HG02798 (cell line): ENCODE results near the gene ITPR3.

ENCODE experiments used
- ATAC-seq: cut with Tn5 transposase; IDR thresholded peaks from one replicate; pipeline ENCODE4 v1.9.1; 2021; ENCODE audit warnings: mild to moderate bottlenecking; ENCODE audit not compliant: unreplicated experiment, poor library complexity

ITPR3 gene

GRCh38 chr6:33727126-33727525 is 106.0 kb downstream of the ITPR3 start:
- no peak for ATAC-seq

- ATAC-seq, result no peak
Observed at GRCh38 chr6:33727932-33728331, 106.8 kb downstream of the ITPR3 start.

DNA sequence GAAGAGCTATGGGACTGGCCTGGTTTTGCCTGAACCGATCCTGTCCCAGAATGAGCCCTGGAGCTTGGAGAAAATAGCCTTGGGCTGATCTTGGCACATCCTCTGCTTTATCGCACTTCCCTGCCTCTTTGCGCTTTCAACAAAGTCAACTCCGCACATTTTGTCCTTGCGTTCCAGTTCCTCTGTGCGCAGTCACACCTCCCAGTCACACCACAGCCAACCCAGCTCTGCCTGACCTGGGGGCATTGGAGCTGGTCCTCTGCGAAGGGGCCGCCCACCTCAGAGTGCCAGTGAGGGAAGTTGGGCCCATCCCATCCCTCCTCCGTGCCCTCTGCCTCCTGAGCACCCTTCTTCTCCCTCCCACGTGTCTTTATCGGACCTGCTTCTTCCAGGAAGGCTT is 107.3 kb downstream of the ITPR3 start:
- ATAC-seq, result no peak

- ATAC-seq, result no peak
Observed at GRCh38 chr6:33729059-33729458, 107.9 kb downstream of the ITPR3 start.

- ATAC-seq, result no peak
Observed at GRCh38 chr6:33730611-33731010, 109.5 kb downstream of the ITPR3 start.

DNA sequence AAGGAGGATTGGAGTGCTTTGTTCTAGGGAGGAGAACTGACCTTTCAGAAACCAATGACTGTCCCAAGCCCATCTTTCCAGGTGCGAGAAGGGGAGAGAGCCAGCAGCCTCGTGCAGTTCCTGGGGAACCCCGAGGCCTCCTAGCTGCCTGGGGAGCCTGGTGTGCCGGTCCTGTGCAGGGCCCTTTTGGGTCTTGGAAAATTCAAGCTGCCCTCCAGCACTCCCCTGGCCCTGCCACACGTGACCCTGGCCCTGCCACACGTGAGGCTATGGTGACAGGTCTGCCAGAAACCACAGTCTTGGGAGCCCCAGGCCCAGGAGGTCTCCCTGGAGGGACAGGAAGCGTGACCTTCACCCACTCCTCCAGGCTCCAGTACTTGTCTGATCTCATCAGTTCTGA is 109.9 kb downstream of the ITPR3 start:
- no peak for ATAC-seq

- ATAC-seq, result no peak
Observed at GRCh38 chr6:33731751-33732282, 110.7 kb downstream of the ITPR3 start.

DNA sequence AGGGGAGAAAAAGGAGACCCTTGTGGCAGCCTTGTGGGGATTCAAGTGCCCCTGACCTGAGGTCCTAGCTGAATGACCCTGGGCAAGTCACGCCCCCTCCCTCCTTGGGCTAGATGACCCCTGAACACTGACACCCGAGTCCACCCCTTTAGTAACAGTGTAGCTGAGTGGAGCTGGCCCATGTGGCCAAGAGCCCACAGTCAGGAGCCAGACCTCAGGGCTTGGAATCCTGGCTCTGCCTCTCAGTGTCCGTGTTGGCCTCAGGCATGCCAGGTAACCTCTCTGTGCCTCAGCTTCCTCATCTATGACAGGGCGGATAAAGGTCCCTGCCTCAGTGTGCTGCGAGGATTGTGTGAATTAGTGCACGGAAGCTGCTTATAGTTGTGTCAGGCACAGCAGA is 111.3 kb downstream of the ITPR3 start:
- no peak for ATAC-seq

DNA sequence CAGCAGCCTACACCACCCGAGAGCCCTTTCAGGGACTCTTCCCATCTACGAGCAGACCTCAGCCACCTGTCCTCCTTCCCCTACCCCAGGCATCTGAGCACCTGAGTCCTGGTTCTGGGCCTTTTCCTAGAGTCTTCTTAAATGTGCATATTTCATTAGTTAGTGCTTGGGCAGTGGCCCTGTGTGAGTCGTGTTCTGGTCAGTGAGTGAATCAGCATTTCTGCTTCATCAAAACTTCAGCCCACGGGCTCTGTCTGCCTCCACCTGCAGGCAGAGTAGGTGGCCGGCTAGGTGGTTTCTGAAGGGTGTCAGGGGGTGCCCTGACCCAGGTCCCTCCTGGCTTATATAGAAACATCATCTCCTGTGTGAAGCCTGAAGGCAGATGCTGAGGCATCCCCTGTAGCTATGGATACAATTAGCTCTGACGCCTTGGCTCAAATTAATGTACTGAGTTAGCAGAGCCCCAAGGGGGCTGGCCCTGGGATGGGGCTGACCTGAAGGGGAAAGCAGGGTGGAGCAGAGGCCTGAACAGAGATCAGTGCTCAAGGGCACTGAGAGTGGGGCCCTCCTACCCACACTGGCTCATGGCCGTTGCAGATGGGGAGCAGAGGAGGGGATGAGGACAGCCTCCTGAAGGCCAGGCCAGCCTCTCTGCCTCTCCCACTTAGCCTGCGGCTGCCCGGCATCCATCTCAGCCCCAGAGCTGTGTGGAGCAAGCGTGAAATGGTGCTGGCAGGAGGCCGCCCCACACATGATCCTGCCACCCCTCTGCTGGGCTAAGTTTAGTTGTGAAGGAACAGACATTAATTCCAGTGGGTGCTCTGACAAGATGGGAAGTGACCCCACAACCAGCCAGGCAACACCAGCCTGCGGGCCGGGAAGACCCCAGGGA is 111.9 kb downstream of the ITPR3 start:
- no peak for ATAC-seq

- ATAC-seq, result no peak
Observed at GRCh38 chr6:33733709-33734007, 112.5 kb downstream of the ITPR3 start.

- no peak for ATAC-seq
Observed at GRCh38 chr6:33735216-33735615, 114.1 kb downstream of the ITPR3 start.

DNA sequence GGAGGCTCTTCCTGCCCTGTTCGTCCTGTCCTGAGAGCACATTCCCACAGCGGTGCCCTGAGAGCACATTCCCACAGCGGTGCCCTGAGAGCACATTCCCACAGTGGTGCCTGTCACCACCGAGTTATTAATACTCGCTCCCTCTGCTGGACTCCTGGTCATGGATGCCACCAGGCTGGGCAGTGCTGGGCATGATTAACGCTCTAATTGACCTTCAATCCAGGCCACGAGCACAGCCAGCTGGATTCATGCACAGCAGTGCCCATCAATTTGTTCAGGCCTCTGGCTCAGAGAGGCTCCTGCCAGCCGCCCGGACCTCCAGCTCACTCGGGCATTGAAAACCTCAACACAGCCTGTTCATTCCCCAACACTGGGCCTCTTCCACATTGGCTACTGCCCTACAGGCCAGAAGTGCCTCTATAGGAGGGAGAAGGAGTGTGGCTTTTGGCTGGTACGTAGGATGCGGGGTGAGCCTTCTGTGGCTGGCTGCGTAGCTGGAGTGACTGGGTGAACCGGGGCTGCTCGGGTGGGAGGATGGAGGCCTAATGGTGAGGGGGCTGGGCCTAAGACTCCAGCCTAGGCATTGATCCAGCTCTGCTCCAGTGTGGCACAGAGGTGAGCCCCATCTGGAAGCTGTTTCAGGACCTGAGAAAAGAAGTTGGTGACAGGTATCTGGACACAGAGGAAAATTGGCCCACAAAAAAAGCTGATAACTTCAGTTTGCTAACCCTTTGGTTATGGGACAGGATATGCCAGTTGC is 116.3 kb downstream of the ITPR3 start:
- ATAC-seq, result no peak

- ATAC-seq, result no peak
Observed at GRCh38 chr6:33738153-33738552, 117.0 kb downstream of the ITPR3 start.

GRCh38 chr6:33738879-33739278 is 117.8 kb downstream of the ITPR3 start:
- no peak for ATAC-seq

GRCh38 chr6:33739571-33739970 is 118.4 kb downstream of the ITPR3 start:
- no peak for ATAC-seq

DNA sequence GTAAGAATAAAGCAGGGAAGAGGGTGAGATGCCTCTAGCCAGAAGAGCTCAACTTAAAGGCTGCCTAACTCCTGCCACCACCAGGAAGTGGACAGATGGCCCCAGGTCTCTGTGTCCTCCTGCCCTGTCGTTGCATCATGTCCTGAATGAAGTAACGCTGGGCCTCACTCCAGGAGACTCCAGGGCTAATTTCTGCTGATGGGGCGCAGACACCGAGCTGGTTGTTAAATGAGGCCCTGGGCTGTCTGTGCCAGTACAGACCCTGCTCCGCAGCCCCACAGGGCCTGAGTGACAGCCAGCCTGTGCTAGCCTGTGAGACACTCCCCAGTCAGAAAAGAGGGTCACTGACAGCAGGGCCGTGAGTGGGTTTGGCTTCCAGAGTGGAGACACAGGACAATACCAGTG is 119.1 kb downstream of the ITPR3 start:
- no peak for ATAC-seq

DNA sequence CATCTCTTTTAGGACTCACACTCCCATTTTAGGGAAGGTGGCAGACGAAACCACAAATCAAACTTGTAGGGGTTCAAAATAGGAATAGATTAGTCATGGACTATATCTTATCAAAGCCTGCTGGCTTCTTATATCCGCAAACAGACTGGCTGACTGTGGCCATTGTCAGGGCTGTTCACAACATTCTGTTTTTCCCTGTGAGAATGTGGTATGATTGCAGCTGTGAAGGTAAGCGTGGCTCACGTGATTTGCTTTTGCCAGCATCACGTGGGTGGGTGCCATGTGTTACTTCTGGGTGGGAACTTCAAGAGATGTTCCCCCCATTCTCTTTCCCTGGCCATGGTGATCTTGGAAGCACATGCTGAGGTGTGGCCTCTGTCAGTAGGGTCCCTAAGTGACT is 119.7 kb downstream of the ITPR3 start:
- ATAC-seq, result no peak

GRCh38 chr6:33742092-33742491 is 121.0 kb downstream of the ITPR3 start:
- ATAC-seq, result no peak

- no peak for ATAC-seq
Observed at GRCh38 chr6:33742837-33743236, 121.7 kb downstream of the ITPR3 start.

DNA sequence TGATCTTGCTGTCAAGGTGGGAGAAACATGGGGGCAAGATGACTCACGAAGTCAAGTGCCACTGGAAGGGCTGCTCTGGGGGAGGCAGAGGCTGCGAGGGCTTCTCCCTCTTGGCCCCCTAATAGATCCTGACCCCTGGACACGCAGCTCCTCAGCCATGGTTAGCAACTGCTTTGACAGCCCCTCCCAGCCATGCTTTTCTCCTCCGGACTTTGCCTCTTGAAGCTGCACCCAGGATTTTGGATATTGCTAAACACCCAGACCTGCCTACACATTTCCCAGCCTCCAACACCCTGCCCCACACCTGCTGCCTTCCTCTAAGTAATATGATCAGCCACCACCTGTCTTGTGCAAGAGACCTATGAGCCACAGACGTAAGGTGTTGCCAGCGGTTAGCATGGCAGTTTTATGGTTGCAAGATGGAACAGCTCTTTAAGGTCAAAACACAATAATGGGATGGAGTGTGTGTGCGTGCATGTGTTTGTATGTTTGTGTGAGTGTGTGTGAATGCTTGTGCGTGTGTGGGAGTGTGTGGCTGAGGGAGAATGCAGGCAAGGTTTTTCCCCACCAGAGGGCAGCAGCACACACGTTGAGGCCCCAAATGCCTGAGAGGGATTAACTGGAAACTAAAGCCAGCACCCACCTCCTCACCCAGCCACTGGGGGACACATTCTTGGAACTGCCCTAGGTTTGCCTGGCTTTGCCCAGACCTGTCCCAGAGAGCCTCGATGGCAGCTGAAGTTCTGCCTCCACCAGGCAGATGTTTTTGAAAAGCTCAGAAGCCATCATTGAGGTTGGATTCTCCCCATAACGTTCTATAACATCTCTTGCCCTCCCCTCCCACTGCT is 123.1 kb downstream of the ITPR3 start:
- no peak for ATAC-seq
